OCI-LY7 (cell line): ENCODE measurements around the gene ZNF177. TPM values are rescaled to one million over a fixed set of nuclear protein-coding genes. Genes with fewer than 3 reads are reported as not detected.
"Not testable (repeated sequence)": the region's sequence is repeated elsewhere in the genome, so short reads cannot be mapped to it uniquely, and the experiment has no call there.

Source experiments
- BruUV-seq: library from RNA; stranded (reverse); fragments of 400-500 nt; replicated peaks from 2 replicates; lab custom pipeline; 2021; lab: Mats Ljungman, UMichigan
- CTCF ChIA-PET: fragments of 300-600 bp; sonication (Branson Sonifier 250); formaldehyde crosslinking; loops from one replicate; lab custom pipeline; 2022; ENCODE audit warnings: antibody characterized with exemption; ENCODE audit not compliant: unreplicated experiment; lab: Charles Lee
- POLR2A ChIA-PET: fragments of 300-600 bp; sonication (Branson Sonifier 250); formaldehyde crosslinking; loops from one replicate; lab custom pipeline; 2022; ENCODE audit warnings: antibody characterized with exemption; lab: Charles Lee
- DNase-seq: peaks from one replicate; pipeline ENCODE4 v3.0.0-alpha.2; 2015; ENCODE audit warnings: low spot score
- H2AFZ ChIP-seq: fragments of 200-600 bp; sonication (generic), shearing (Covaris generic); 2 replicates; pipeline ENCODE4 v1.6.1; 2014; ENCODE audit warnings: mild to moderate bottlenecking, antibody characterized with exemption, low read length, moderate library complexity
- H3K27ac ChIP-seq: fragments of 200-600 bp; sonication (generic); 2 replicates; pipeline ENCODE4 v1.5.1; 2014; ENCODE audit warnings: mixed run types, low read depth, mild to moderate bottlenecking, moderate library complexity, low read length, inconsistent platforms; ENCODE audit not compliant: poor library complexity, severe bottlenecking
- H3K36me3 ChIP-seq: fragments of 200-600 bp; sonication (generic); 2 replicates; pipeline ENCODE4 v1.6.1; 2014; ENCODE audit warnings: mild to moderate bottlenecking, antibody characterized with exemption, low read length, moderate library complexity, mixed read lengths; ENCODE audit not compliant: insufficient read depth
- H3K4me1 ChIP-seq: fragments of 200-600 bp; sonication (generic); 2 replicates; pipeline ENCODE4 v1.5.1; 2014; ENCODE audit warnings: mild to moderate bottlenecking, low read length; ENCODE audit not compliant: insufficient read depth, poor library complexity, severe bottlenecking
- H3K4me2 ChIP-seq: fragments of 200-600 bp; sonication (generic); 2 replicates; pipeline ENCODE4 v1.6.1; 2014; ENCODE audit warnings: mild to moderate bottlenecking, low read length
- H3K4me3 ChIP-seq: fragments of 200-600 bp; sonication (generic); 2 replicates; pipeline ENCODE4 v1.5.1; 2014; ENCODE audit warnings: mild to moderate bottlenecking, low read depth, low read length; ENCODE audit not compliant: poor library complexity, severe bottlenecking
- H3K79me2 ChIP-seq: fragments of 200-600 bp; sonication (generic); 2 replicates; pipeline ENCODE4 v1.6.1; 2016; ENCODE audit warnings: low read depth, mild to moderate bottlenecking, low read length, moderate library complexity, mixed read lengths; ENCODE audit not compliant: insufficient read depth
- H3K9me2 ChIP-seq: fragments of 200-600 bp; sonication (generic); 2 replicates; pipeline ENCODE4 v1.6.1; 2016; ENCODE audit warnings: mild to moderate bottlenecking, low read length, mixed read lengths; ENCODE audit not compliant: insufficient read depth
- H3K9me3 ChIP-seq: fragments of 200-600 bp; sonication (generic); 2 replicates; pipeline ENCODE4 v1.6.1; 2014; ENCODE audit warnings: mild to moderate bottlenecking, mixed run types, low read length, mixed read lengths
- H4K20me1 ChIP-seq: fragments of 200-600 bp; sonication (generic); 2 replicates; pipeline ENCODE4 v1.6.1; 2014; ENCODE audit warnings: mild to moderate bottlenecking, antibody characterized with exemption, low read length, moderate library complexity, mixed read lengths; ENCODE audit not compliant: insufficient read depth
- CTCF ChIP-seq: fragments of 200-600 bp; sonication (generic); conservative IDR thresholded peaks from 2 replicates; pipeline ENCODE4 v1.5.1; 2014; ENCODE audit warnings: mild to moderate bottlenecking, antibody characterized with exemption, low read length, moderate library complexity, mixed read lengths
- EZH2phosphoT487 ChIP-seq: fragments of 200-600 bp; sonication (generic); IDR thresholded peaks from 2 replicates; pipeline ENCODE4 v1.6.1; 2018; ENCODE audit warnings: low read depth, borderline replicate concordance, mild to moderate bottlenecking, mixed run types, antibody characterized with exemption, low read length, moderate library complexity, mixed read lengths
- intact Hi-C: fragments of 100-400 bp; cut with micrococcal nuclease; formaldehyde crosslinking; loops from one replicate; pipeline ENCODE4 v1.10.0; 2022; ENCODE audit not compliant: unreplicated experiment
- total RNA-seq, 2 experiments: library from RNA; depleted of rRNA in 1 of 2; stranded (reverse); fragments of >200 nt in 1 of 2; shearing (Covaris generic) in 1 of 2; gene quantifications; 2 replicates each; pipeline ENCODE4 v1.2.3, GENCODE V29; 2014 to 2022

Gene ZNF177
- total RNA-seq, 2 experiments from 2014 or later: 2.4 to 2.8 TPM

- H3K36me3 ChIP-seq, H2AFZ ChIP-seq, BruUV-seq, H3K9me2 ChIP-seq, POLR2A ChIA-PET, H3K27ac ChIP-seq, CTCF ChIA-PET, H3K79me2 ChIP-seq, DNase-seq, H3K4me3 ChIP-seq, H3K4me2 ChIP-seq, H4K20me1 ChIP-seq: not testable (repeated sequence)
- H3K4me1 ChIP-seq: peaks cover 18% of the 10 kb centered on the region
- peaks cover 23% of the 10 kb centered on the region for H3K9me3 ChIP-seq
- intact Hi-C loops: loop anchor here (5.0 kb wide), 1 partner anchor 110 kb away; no protein-coding TSS in a partner anchor
Observed at GRCh38 chr19:9322201-9322600, 40.6 kb upstream of the ZNF177 start.

GRCh38 chr19:9323557-9323918 lies 39.3 kb upstream of the ZNF177 start:
- H2AFZ ChIP-seq: peak overlapping the region; percentile 98
- POLR2A ChIA-PET: interaction anchor here (0.6 to 0.7 kb wide), 2 partner anchors 247 to 850 kb away, joined by 3 read pairs; no protein-coding TSS in a partner anchor
- peaks cover 34% of the 10 kb centered on the region for H3K9me3 ChIP-seq
- CTCF ChIA-PET: no interaction called here
- H3K4me1 ChIP-seq: peaks cover 18% of the 10 kb centered on the region
- no peaks in the 10 kb centered on the region for H3K9me2 ChIP-seq
- peak overlapping the region; percentile 95 for H3K27ac ChIP-seq
- no TSS peak for BruUV-seq
- H3K79me2 ChIP-seq: peaks cover 7% of the 10 kb centered on the region; the same call in 1 of the 2 replicates
- peak overlapping the region; percentile 89 for H3K4me2 ChIP-seq
- TF ChIP-seq CTCF (no peak), EZH2phosphoT487 (no peak)
- intact Hi-C loops: loop anchor here (1.0 to 5.0 kb wide), 2 partner anchors 14 to 109 kb away; partner anchors contain the start of gene ZNF699
- peak overlapping the region; percentile 77 for H3K4me3 ChIP-seq
- DNase-seq: peak; percentile 91
- H3K36me3 ChIP-seq: peaks cover 19% of the 10 kb centered on the region
- H4K20me1 ChIP-seq: no peaks in the 10 kb centered on the region

GRCh38 chr19:9323919-9324583 lies 38.8 kb upstream of the ZNF177 start, which contains the start of gene ZNF559:
ZNF559 (plus strand) TSS chr19:9324179; CDS start chr19:9338550, 14,371 bp downstream.
- H4K20me1 ChIP-seq: no peaks in the 10 kb centered on the region
- peaks cover 12% of the 10 kb centered on the region; the same call in 1 of the 2 replicates for H3K79me2 ChIP-seq
- H3K4me1 ChIP-seq: peaks cover 18% of the 10 kb centered on the region
- peak; percentile 68 for TF ChIP-seq CTCF
- no peak for TF ChIP-seq EZH2phosphoT487
- DNase-seq: peak; percentile 97
- peak within 1 kb of the TSS; percentile 77 for H3K4me3 ChIP-seq
- intact Hi-C loops: loop anchor here (1.0 to 5.0 kb wide), 2 partner anchors 15 to 108 kb away; partner anchors contain the start of gene ZNF699
- H2AFZ ChIP-seq: peak within 1 kb of the TSS; percentile 98
- peaks cover 23% of the 10 kb centered on the region for H3K36me3 ChIP-seq
- no peaks in the 10 kb centered on the region for H3K9me2 ChIP-seq
- CTCF ChIA-PET: no interaction called here
- H3K9me3 ChIP-seq: peaks cover 38% of the 10 kb centered on the region
- peak within 1 kb of the TSS; percentile 89 for H3K4me2 ChIP-seq
- H3K27ac ChIP-seq: peak within 1 kb of the TSS; percentile 95
- POLR2A ChIA-PET: interaction anchor here (0.6 kb wide), 1 partner anchor 851 kb away, joined by 3 read pairs; no protein-coding TSS in a partner anchor
- BruUV-seq: no TSS peak
